Fibroblast of the aortic adventitia (primary cell): ENCODE data around the gene PTPN3. TPM values are rescaled to one million over a fixed set of nuclear protein-coding genes. Genes with fewer than 3 reads are reported as not detected.
A peak's percentile ranks its signal among the peaks of the same experiment; 100 is the strongest.

Experiments used
- DNase-seq: peaks from one replicate; pipeline ENCODE4 v3.0.0-alpha.2; 2010; ENCODE audit warnings: low read depth
- H3K4me3 ChIP-seq: 2 replicates; pipeline ENCODE4 v1.5.1; 2011; ENCODE audit warnings: low read depth, mild to moderate bottlenecking, control low read depth, low read length, moderate library complexity
- total RNA-seq: library from RNA; depleted of rRNA; stranded (reverse); fragments of >200 nt; gene quantifications from 2 replicates; pipeline ENCODE4 v1.2.3, GENCODE V29; 2012; ENCODE audit warnings: low replicate concordance
- TF ChIP-seq, protein P1 (sequence below): IDR thresholded peaks from 2 replicates; pipeline ENCODE4 v1.5.1; 2011; ENCODE audit warnings: mild to moderate bottlenecking, low read length, control low read depth, inconsistent platforms; ENCODE audit not compliant: insufficient read depth

The PTPN3 gene
- total RNA-seq, 1 donor = 0.99 TPM

DNA sequence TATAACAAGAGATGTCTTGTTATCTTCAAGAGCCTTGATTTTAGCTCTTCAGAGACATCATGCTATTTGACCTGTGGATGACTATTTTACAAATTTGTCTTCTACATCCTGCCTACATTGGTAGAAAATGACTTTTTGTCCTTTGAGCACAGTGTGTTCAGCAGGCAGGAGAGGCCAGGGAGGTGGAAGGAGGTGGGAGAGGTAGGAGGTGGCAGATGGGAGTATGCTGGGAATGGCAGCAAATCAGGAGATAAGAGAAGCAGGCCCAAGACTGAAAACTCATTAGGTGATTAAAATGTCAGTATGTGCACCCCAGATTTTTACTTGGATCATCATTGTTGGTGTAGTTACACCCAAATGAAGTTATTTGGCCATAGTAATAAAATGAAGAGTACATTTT, 44.1 kb downstream of the PTPN3 start:
- no peak for DNase-seq
- TF ChIP-seq, protein P1, sequence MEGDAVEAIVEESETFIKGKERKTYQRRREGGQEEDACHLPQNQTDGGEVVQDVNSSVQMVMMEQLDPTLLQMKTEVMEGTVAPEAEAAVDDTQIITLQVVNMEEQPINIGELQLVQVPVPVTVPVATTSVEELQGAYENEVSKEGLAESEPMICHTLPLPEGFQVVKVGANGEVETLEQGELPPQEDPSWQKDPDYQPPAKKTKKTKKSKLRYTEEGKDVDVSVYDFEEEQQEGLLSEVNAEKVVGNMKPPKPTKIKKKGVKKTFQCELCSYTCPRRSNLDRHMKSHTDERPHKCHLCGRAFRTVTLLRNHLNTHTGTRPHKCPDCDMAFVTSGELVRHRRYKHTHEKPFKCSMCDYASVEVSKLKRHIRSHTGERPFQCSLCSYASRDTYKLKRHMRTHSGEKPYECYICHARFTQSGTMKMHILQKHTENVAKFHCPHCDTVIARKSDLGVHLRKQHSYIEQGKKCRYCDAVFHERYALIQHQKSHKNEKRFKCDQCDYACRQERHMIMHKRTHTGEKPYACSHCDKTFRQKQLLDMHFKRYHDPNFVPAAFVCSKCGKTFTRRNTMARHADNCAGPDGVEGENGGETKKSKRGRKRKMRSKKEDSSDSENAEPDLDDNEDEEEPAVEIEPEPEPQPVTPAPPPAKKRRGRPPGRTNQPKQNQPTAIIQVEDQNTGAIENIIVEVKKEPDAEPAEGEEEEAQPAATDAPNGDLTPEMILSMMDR = no peak
- H3K4me3 ChIP-seq = no peak overlapping the region

DNA sequence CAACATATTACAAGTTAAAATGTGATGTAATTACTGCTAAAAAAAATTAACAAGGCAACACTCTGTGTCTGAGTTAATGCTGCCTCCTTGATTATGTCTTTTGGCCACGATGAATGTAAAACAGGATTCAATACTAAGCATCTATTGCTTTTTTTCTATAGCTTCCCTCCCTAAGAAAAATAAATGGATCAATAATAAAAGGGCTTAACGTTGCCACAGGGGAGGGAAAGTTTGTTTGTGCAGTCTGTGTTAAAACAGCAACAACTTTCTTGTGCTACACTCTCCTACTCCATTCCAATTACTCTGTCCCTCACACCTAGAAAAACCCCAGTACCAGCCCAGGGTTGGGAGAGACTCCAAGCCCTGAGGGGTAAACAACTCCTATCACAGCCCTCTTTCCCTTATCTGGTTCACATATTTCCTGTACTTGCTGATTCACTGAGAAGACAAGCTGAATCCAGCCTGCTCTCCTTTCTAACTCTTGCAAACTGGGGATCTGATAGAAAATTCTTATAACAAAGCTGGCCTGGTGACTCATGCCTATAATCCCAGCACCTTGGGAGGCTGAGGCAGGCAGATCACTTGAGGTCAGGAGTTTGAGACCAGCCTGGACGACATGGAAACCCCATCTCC, 44.8 kb downstream of the PTPN3 start:
- H3K4me3 ChIP-seq = no peak overlapping the region
- peak; percentile 81 for DNase-seq
- TF ChIP-seq, protein P1 = no peak

DNA sequence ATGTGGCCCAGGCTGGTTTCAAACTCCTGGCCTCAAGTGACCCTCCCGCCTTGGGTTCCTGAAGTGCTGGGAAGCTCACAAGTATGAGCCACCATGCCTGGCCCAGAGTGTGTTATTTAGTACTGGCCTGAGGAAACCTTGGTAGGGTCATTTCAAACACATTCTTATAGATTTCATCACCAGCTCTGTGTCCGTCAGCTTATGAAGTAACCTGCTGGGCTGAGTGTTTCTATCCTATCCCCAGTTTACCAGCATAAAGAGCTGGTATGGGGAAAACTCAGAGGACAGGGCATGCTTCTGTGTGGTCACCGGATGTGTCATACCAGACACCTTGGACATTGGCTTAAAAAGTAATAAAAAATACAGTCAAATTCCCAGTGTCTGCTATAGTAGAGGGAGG, 45.3 kb downstream of the PTPN3 start:
- no peak overlapping the region for H3K4me3 ChIP-seq
- DNase-seq = peak; percentile 64
- TF ChIP-seq, protein P1 = no peak

DNA sequence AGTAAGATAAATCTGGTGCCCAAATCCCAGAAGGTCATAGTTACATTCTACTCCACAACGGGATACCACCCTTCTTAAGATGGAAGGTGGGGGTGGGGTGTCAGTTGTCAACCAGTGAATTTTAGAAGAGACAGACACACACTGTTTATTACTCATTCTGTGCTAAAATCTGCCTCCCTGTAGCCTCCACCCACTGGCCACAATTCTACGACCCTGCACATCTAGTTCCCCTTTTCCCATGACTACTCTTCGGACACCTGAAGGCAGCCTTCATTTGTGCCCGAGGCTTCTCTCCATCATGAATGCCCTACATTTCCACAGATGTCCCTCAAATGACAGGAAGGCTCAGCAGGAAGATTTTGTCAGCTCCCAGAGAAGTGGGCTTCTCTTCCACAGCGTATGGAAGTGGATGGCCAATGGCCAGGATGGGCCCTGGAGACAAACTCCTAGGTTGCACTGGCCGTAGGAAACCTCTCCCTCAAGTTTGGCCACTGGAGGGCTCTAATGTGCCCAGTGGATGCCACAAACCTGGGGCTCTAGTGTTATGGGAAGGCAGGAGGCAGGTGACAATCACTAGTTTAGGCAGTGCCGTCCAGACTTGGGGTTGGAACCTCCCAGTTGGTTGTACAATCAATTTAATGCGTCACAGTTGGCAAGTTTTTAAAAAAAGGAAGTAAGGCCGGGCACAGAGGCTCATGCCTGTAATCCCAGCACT, 46.6 kb downstream of the PTPN3 start:
- DNase-seq = no peak
- TF ChIP-seq, protein P1 = no peak
- no peak overlapping the region for H3K4me3 ChIP-seq

DNA sequence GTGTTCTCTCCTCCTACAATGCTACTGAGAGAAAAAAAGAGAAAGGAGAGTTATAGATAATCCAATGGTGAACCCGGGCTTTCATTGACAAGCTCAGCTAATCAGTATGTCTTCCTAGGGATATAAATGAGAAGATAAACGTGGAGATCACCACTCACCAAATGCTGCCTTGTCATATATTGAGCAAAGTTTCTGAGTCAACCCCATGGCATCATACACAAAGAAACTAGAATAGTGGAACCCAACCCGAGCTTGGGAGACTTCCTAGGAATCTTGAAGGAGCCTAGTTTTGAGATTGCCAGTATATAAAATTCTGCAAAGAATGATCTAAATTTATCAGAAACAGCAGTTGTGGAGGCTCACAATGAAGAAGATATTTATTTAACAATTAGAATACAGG, 47.8 kb downstream of the PTPN3 start:
- DNase-seq = no peak
- H3K4me3 ChIP-seq = no peak overlapping the region
- TF ChIP-seq, protein P1 = no peak

DNA sequence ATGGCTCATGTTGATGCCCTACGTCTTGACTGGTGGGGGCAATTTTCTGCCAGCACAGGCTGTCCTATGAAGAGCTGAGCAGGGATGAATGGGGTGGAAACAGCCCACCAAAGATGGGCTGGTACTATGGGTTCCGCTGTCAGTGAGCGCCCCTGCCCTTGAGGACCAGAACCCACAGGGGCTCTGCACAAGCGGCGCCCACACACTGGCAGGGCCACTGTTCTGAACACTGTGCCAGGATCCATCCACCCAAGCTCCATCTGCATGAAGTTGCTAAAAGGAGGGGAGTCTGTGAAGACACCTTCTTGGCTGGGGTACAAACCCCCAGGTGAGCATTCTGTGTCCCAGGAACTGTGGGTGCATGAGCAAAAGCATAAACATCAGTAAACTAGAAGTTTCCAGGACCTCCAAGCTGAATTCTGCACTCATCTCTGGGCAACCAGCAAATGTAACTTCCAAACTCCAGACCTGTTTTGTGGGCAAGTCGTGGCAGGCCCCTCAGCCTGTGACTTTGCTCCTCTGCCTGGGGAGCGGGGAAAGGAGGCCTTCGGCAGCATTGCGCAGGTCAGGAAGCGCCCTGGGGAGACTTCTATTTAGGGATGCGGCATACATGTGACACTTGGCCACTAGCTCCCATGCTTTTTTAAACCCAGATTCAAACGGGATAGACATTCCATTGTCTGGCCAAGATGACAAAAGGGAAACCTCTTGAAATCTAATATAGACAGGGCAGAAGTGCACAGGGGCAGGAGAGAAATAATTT, 48.9 kb downstream of the PTPN3 start:
- TF ChIP-seq, protein P1 = no peak
- DNase-seq = no peak
- H3K4me3 ChIP-seq = no peak overlapping the region
